ENCODE results near the gene PPP5C.

PPP5C gene

DNA sequence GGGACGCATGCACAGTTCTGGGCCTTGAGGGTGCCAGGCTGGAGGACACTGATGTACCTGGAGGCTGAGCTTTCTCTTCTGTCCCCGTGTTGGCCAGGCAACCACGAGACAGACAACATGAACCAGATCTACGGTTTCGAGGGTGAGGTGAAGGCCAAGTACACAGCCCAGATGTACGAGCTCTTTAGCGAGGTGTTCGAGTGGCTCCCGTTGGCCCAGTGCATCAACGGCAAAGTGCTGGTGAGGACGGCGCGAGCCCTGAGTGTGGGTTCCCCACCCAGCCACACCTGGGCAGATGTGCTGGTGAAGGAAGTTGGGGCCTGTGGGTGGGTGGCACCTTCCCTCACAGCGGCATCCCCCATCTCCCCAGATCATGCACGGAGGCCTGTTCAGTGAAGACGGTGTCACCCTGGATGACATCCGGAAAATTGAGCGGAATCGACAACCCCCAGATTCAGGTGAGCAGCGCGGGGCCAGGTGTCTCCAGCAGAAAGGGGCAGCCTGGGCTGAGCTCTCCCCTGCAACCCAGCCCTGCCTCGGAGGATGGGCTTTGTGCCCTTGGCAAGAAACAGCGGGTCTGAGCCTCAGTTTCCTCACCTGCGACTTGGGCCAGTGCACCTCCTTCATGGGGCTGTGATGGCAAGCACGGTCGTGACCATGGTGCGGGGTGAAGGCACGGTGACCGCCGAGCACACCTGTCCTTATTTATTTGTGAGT, 40.3 kb downstream of the PPP5C start:
- Histone ChIP-seq H2AK5ac (ENCODE audit: low read length) (no peak overlapping the region), H3K27ac (ENCODE audit: low read depth, low read length) (no peak overlapping the region), H3K36me3 (ENCODE audit: control insufficient read depth, insufficient read depth, low read length) (peaks cover 18% of the 10 kb centered on the region), H3K4ac (ENCODE audit: low read depth, low read length) (no peak overlapping the region), H3K27me3 (ENCODE audit: insufficient read depth, low read length, poor library complexity) (no peaks in the 10 kb centered on the region), H3K79me2 (ENCODE audit: control insufficient read depth, insufficient read depth, low read length) (no peaks in the 10 kb centered on the region), H3K9ac (ENCODE audit: low read length) (no peak overlapping the region), H3K56ac (ENCODE audit: low read length) (no peak overlapping the region), H3K4me2 (ENCODE audit: low read length) (no peak overlapping the region), H3K4me3 (ENCODE audit: low read length) (no peak overlapping the region), H4K5ac (ENCODE audit: low read length) (no peak overlapping the region), H3K79me1 (ENCODE audit: low read length) (peaks cover under 1% of the 10 kb centered on the region), H3K23ac (ENCODE audit: low read length) (no peak overlapping the region), H4K8ac (ENCODE audit: low read depth, low read length) (no peak overlapping the region), H2BK120ac (ENCODE audit: low read depth, low read length) (no peak overlapping the region), H2BK15ac (replicated peaks; ENCODE audit: low read depth) (no peak overlapping the region), H2BK5ac (ENCODE audit: low read length) (no peak overlapping the region), H3K18ac (ENCODE audit: low read length) (no peak overlapping the region), H3K4me1 (ENCODE audit: control insufficient read depth, low read depth, low read length) (no peaks in the 10 kb centered on the region)
- whole genome bisulfite sequencing (ENCODE audit: extremely low coverage, insufficient coverage, low lambda C conversion rate): no CpG with 5 or more reads among the region's 30 CpGs
- no peak for DNase-seq

- Histone ChIP-seq H3K23ac (ENCODE audit: low read length) (no peak overlapping the region), H3K56ac (ENCODE audit: low read length) (no peak overlapping the region), H2BK120ac (ENCODE audit: low read depth, low read length) (no peak overlapping the region), H3K18ac (ENCODE audit: low read length) (no peak overlapping the region), H3K4me2 (ENCODE audit: low read length) (no peak overlapping the region), H3K79me1 (ENCODE audit: low read length) (no peaks in the 10 kb centered on the region), H3K27ac (ENCODE audit: low read depth, low read length) (no peak overlapping the region), H2BK5ac (ENCODE audit: low read length) (no peak overlapping the region), H2AK5ac (ENCODE audit: low read length) (no peak overlapping the region), H3K4me1 (ENCODE audit: control insufficient read depth, low read depth, low read length) (no peaks in the 10 kb centered on the region), H4K5ac (ENCODE audit: low read length) (no peak overlapping the region), H3K79me2 (ENCODE audit: control insufficient read depth, insufficient read depth, low read length) (no peaks in the 10 kb centered on the region), H3K4ac (ENCODE audit: low read depth, low read length) (no peak overlapping the region), H2BK15ac (replicated peaks; ENCODE audit: low read depth) (no peak overlapping the region), H3K4me3 (ENCODE audit: low read length) (no peak overlapping the region), H3K27me3 (ENCODE audit: insufficient read depth, low read length, poor library complexity) (no peaks in the 10 kb centered on the region), H4K8ac (ENCODE audit: low read depth, low read length) (no peak overlapping the region), H3K36me3 (ENCODE audit: control insufficient read depth, insufficient read depth, low read length) (peaks cover 18% of the 10 kb centered on the region), H3K9ac (ENCODE audit: low read length) (no peak overlapping the region)
- WGBS (ENCODE audit: extremely low coverage, insufficient coverage, low lambda C conversion rate): no CpG with 5 or more reads among the region's 10 CpGs
- no peak for DNase-seq
These were observed 40.8 kb downstream of the PPP5C start for GRCh38 chr19:46387713-46388130.

DNA sequence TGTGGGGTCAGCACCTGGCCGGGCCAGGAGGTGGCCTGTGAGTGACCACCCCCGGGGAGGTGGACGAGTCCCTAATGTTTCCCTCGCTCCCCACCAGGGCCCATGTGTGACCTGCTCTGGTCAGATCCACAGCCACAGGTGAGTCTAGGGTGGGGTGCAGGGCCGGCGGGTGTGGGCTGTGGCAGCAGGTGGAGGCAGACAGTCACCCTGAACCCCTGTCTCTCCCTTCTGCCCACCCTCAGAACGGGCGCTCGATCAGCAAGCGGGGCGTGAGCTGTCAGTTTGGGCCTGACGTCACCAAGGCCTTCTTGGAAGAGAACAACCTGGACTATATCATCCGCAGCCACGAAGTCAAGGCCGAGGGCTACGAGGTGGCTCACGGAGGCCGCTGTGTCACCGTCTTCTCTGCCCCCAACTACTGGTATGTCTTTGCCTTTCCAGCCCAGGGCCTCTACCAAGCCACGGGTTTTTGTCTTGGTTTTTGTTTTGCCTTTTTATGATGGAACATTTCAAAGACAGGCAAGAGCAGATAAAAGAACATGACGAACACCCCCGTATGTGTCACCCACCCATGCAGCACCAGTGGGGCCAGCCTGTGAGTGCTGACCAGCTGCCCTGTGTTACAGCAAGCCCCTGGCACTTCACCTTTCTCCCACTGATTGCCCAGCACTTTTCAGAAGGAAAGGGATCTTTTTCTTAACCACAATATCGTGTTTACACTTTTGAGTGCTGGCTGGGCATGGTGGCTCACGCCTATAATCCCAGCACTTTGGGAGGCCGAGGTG, 41.6 kb downstream of the PPP5C start:
- no peak overlapping the region for H3K23ac ChIP-seq (ENCODE audit: low read length)
- no CpG with 5 or more reads among the region's 25 CpGs for WGBS (ENCODE audit: extremely low coverage, insufficient coverage, low lambda C conversion rate)
- no peak overlapping the region for H3K56ac ChIP-seq (ENCODE audit: low read length)
- H2AK5ac ChIP-seq (ENCODE audit: low read length): no peak overlapping the region
- H3K18ac ChIP-seq (ENCODE audit: low read length): no peak overlapping the region
- H3K27ac ChIP-seq (ENCODE audit: low read depth, low read length): no peak overlapping the region
- peaks cover 18% of the 10 kb centered on the region for H3K36me3 ChIP-seq (ENCODE audit: control insufficient read depth, insufficient read depth, low read length)
- H3K4me2 ChIP-seq (ENCODE audit: low read length): no peak overlapping the region
- no peak overlapping the region for H4K5ac ChIP-seq (ENCODE audit: low read length)
- no peak overlapping the region for H4K8ac ChIP-seq (ENCODE audit: low read depth, low read length)
- no peaks in the 10 kb centered on the region for H3K4me1 ChIP-seq (ENCODE audit: control insufficient read depth, low read depth, low read length)
- no peak overlapping the region for H3K9ac ChIP-seq (ENCODE audit: low read length)
- H3K27me3 ChIP-seq (ENCODE audit: insufficient read depth, low read length, poor library complexity): no peaks in the 10 kb centered on the region
- H2BK120ac ChIP-seq (ENCODE audit: low read depth, low read length): no peak overlapping the region
- no peaks in the 10 kb centered on the region for H3K79me1 ChIP-seq (ENCODE audit: low read length)
- DNase-seq: no peak
- no peak overlapping the region for H2BK5ac ChIP-seq (ENCODE audit: low read length)
- H3K79me2 ChIP-seq (ENCODE audit: control insufficient read depth, insufficient read depth, low read length): no peaks in the 10 kb centered on the region
- H3K4ac ChIP-seq (ENCODE audit: low read depth, low read length): no peak overlapping the region
- no peak overlapping the region for H3K4me3 ChIP-seq (ENCODE audit: low read length)
- H2BK15ac ChIP-seq (replicated peaks; ENCODE audit: low read depth): no peak overlapping the region

DNA sequence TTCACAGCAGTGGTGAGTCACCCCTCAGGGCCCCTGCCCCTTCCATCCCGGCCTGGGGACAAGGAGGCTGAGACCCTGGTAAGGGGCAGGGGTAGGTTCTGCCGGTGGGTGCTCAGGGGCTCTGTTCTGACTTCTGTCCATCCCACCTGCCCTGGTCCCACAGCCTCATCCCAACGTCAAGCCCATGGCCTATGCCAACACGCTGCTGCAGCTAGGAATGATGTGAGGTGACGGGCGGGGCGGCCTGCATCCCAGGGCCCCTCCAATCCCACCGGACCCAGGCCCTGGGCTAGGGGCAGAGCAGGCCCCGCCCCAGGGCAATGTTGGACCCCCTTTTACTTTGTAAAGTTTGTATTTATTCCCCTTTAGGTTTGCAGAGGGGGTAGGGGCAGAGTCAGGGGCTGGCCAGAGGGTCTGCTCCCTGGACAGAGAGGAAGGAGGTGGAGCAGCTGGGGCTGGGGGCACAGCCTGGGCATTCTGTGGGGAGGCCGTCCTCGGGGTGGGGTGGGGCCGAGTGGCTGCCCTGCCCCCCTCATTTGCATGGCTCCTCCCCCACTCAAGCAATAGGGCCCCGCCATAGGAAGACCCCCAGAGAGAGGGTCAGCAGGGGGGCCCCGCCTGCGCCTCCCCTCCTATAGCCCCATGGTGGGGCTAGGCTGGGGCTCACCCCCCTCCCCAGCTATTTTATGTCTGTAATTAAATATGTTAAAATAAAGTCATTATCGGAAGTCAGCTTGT, 43.4 kb downstream of the PPP5C start:
- Histone ChIP-seq H3K18ac (ENCODE audit: low read length) (no peak overlapping the region), H3K27ac (ENCODE audit: low read depth, low read length) (no peak overlapping the region), H2AK5ac (ENCODE audit: low read length) (no peak overlapping the region), H3K56ac (ENCODE audit: low read length) (no peak overlapping the region), H3K79me2 (ENCODE audit: control insufficient read depth, insufficient read depth, low read length) (no peaks in the 10 kb centered on the region), H3K23ac (ENCODE audit: low read length) (no peak overlapping the region), H2BK120ac (ENCODE audit: low read depth, low read length) (no peak overlapping the region), H4K5ac (ENCODE audit: low read length) (no peak overlapping the region), H3K27me3 (ENCODE audit: insufficient read depth, low read length, poor library complexity) (no peaks in the 10 kb centered on the region), H4K8ac (ENCODE audit: low read depth, low read length) (no peak overlapping the region), H2BK5ac (ENCODE audit: low read length) (no peak overlapping the region), H3K9ac (ENCODE audit: low read length) (no peak overlapping the region), H2BK15ac (replicated peaks; ENCODE audit: low read depth) (no peak overlapping the region), H3K4ac (ENCODE audit: low read depth, low read length) (no peak overlapping the region), H3K4me3 (ENCODE audit: low read length) (no peak overlapping the region), H3K4me1 (ENCODE audit: control insufficient read depth, low read depth, low read length) (no peaks in the 10 kb centered on the region), H3K36me3 (ENCODE audit: control insufficient read depth, insufficient read depth, low read length) (peaks cover 13% of the 10 kb centered on the region), H3K79me1 (ENCODE audit: low read length) (no peaks in the 10 kb centered on the region), H3K4me2 (ENCODE audit: low read length) (no peak overlapping the region)
- WGBS (ENCODE audit: extremely low coverage, insufficient coverage, low lambda C conversion rate): no CpG with 5 or more reads among the region's 16 CpGs
- DNase-seq: no peak

- H3K27me3 ChIP-seq (ENCODE audit: insufficient read depth, low read length, poor library complexity): no peaks in the 10 kb centered on the region
- DNase-seq: no peak
- H3K36me3 ChIP-seq (ENCODE audit: control insufficient read depth, insufficient read depth, low read length): peaks cover 13% of the 10 kb centered on the region
- H3K23ac ChIP-seq (ENCODE audit: low read length): no peak overlapping the region
- H4K5ac ChIP-seq (ENCODE audit: low read length): no peak overlapping the region
- no peak overlapping the region for H3K18ac ChIP-seq (ENCODE audit: low read length)
- no CpG with 5 or more reads among the region's 18 CpGs for WGBS (ENCODE audit: extremely low coverage, insufficient coverage, low lambda C conversion rate)
- no peaks in the 10 kb centered on the region for H3K4me1 ChIP-seq (ENCODE audit: control insufficient read depth, low read depth, low read length)
- H3K4me3 ChIP-seq (ENCODE audit: low read length): no peak overlapping the region
- H3K79me2 ChIP-seq (ENCODE audit: control insufficient read depth, insufficient read depth, low read length): no peaks in the 10 kb centered on the region
- H2BK120ac ChIP-seq (ENCODE audit: low read depth, low read length): no peak overlapping the region
- H2AK5ac ChIP-seq (ENCODE audit: low read length): no peak overlapping the region
- H4K8ac ChIP-seq (ENCODE audit: low read depth, low read length): no peak overlapping the region
- no peak overlapping the region for H2BK5ac ChIP-seq (ENCODE audit: low read length)
- no peak overlapping the region for H3K9ac ChIP-seq (ENCODE audit: low read length)
- H3K4me2 ChIP-seq (ENCODE audit: low read length): no peak overlapping the region
- H3K27ac ChIP-seq (ENCODE audit: low read depth, low read length): no peak overlapping the region
- H2BK15ac ChIP-seq (replicated peaks; ENCODE audit: low read depth): no peak overlapping the region
- H3K79me1 ChIP-seq (ENCODE audit: low read length): no peaks in the 10 kb centered on the region
- H3K4ac ChIP-seq (ENCODE audit: low read depth, low read length): no peak overlapping the region
- H3K56ac ChIP-seq (ENCODE audit: low read length): no peak overlapping the region
These were observed 44.0 kb downstream of the PPP5C start for GRCh38 chr19:46390866-46391265.

Data from mesendoderm (in vitro differentiated cells).